ENCODE data around the gene PPL.

DNA sequence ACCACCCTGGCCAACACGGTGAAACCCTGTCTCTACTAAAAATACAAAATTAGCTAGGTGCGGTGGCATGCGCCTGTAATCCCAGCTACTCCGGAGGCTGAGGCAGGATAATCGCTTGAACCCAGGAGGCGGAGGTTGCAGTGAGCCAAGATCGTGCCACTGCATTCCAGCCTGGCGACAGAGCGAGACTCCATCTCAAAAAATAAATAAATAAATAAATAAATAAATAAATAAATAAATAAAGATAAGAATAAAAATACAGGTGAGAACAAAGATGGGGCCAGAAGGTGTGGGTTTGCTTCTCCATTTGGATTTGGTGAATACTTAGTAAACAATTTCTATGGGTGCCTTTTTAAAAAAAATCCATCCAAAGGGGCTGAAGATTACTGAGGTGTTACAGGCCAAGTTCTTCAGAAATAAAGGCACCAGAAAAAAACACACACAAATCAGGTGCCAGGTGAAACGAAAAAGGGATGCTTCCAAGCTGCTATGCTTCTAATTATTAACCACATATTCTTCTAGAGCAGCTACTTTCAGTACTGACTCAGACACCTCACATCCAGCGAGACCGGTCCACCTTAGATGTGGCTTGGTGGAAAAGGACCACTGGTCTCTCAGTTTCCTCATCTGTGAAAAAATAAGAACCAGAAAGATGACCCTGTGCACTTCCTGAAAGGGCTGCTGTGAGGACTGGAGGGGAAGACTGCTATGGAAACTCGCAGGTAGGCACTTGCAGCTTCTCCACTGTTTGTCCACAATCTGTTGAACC, 99.0 kb downstream of the PPL start:
- TF ChIP-seq, protein P1, sequence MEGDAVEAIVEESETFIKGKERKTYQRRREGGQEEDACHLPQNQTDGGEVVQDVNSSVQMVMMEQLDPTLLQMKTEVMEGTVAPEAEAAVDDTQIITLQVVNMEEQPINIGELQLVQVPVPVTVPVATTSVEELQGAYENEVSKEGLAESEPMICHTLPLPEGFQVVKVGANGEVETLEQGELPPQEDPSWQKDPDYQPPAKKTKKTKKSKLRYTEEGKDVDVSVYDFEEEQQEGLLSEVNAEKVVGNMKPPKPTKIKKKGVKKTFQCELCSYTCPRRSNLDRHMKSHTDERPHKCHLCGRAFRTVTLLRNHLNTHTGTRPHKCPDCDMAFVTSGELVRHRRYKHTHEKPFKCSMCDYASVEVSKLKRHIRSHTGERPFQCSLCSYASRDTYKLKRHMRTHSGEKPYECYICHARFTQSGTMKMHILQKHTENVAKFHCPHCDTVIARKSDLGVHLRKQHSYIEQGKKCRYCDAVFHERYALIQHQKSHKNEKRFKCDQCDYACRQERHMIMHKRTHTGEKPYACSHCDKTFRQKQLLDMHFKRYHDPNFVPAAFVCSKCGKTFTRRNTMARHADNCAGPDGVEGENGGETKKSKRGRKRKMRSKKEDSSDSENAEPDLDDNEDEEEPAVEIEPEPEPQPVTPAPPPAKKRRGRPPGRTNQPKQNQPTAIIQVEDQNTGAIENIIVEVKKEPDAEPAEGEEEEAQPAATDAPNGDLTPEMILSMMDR (conservative IDR thresholded peaks at IDR 0.05; ENCODE audit: low read depth, low read length), result no peak
- TF ChIP-seq EZH2 (IDR thresholded peaks at IDR 0.05; ENCODE audit: borderline replicate concordance, low read depth, low read length, poor library complexity, severe bottlenecking), result no peak
